KBM-7 (cell line): ENCODE measurements around the gene ATP6AP2.
"Not testable (repeated sequence)": the region's sequence is repeated elsewhere in the genome, so short reads cannot be mapped to it uniquely, and the experiment has no call there.

Experiments
- DNase-seq: peaks from one replicate; pipeline ENCODE4 v3.0.0-alpha.2; 2015
- in situ Hi-C: fragments of 300-500 bp; cut with MboI; formaldehyde crosslinking; loops from 2 replicates; pipeline ENCODE4 v1.14.3; 2020; ENCODE audit warnings: low sequenced_read_pairs, low pct_unique_long_range_greater_than_20kb, mixed read lengths

The ATP6AP2 gene

DNA sequence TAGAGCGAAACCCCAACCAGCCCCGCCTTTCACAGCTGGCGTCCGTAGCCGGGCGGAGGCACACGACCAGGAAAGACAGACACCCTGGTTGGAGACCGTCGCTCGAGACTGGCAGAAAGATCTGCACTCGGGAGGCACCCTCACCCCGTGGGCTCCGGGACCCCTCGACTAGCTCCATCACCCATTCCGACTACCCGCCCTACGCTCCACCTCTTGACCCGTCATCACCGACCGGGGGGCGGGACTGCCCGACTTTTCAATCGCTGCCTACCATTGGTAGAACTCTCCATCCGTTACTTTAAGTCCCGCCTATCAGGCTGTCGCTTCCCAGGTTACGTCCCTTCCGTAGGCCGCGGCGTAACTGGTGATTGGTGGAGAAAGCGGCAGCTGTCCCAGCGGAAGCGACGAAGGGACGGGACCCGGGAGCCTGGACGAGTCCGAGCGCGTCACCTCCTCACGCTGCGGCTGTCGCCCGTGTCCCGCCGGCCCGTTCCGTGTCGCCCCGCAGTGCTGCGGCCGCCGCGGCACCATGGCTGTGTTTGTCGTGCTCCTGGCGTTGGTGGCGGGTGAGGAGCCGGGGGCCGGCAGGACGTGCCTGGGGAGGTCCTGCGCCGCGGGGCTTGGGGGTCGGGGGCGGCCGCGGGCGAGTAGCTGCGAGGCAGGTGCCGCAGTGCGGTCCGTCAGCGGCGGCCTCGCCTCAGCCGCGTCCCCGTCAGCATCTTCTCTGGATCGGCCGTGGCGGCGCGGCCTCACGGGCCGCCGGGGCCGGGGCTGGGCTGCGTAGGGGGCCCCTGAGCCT, at the start of gene ATP6AP2:
Gene ATP6AP2 (plus strand): TSS at position 434 of the 799 bp plus-strand sequence. CDS start 96 bp downstream, at position 530.
- in situ Hi-C loops: no loop called here
- peak; percentile 98 for DNase-seq

- DNase-seq: no peak
- in situ Hi-C loops: no loop called here
Observed at GRCh38 chrX:40531056-40531826, 49.5 kb upstream of the ATP6AP2 start.

- DNase-seq: no peak
- in situ Hi-C loops: no loop called here
Observed at GRCh38 chrX:40537310-40537709, 43.5 kb upstream of the ATP6AP2 start.

- in situ Hi-C loops: no loop called here
- no peak for DNase-seq
Observed at GRCh38 chrX:40538406-40538805, 42.4 kb upstream of the ATP6AP2 start.

- DNase-seq: peak; percentile 94
Observed at GRCh38 chrX:40539214-40540142, 41.3 kb upstream of the ATP6AP2 start.

GRCh38 chrX:40542208-40542607, 38.6 kb upstream of the ATP6AP2 start:
- in situ Hi-C loops: no loop called here
- DNase-seq: no peak

More at GRCh38 chrX:40539214-40540142, 41.3 kb upstream of the ATP6AP2 start:
- in situ Hi-C loops: no loop called here

GRCh38 chrX:40542972-40543371, 37.8 kb upstream of the ATP6AP2 start:
- in situ Hi-C loops: no loop called here
- DNase-seq: no peak

DNA sequence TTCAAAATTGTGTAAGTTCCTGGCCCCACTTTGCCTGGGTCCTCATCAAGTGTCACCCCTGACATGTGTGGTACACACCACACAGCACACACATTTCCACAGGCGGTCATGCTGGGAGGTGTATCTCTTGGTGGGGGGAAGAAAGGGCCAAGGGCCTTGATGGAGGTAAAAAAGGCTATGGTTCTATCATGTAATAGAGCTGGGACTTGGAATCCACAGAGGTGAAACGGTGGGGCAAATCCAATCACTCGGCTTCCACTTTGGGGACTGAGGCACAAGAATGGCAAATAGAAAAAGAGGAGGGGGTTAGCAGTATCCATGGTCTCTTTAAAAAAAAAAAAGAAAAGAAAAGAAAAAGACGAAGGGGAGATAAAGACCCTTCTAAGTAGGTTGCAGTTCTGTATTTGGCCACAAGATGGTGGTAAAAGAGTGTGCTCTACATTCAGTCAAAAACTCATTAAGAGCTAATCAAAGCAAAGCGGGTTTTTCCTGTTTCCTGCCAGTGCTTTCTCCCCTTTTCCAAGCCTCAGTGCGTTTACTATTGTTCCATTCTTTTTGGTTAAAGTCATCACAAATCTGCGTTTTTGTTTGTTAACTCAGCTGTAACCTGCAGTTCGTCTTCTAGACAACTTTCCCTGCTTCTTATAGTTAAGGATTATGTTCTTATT, 37.0 kb upstream of the ATP6AP2 start:
- peak; percentile 75 for DNase-seq
- in situ Hi-C loops: no loop called here

DNA sequence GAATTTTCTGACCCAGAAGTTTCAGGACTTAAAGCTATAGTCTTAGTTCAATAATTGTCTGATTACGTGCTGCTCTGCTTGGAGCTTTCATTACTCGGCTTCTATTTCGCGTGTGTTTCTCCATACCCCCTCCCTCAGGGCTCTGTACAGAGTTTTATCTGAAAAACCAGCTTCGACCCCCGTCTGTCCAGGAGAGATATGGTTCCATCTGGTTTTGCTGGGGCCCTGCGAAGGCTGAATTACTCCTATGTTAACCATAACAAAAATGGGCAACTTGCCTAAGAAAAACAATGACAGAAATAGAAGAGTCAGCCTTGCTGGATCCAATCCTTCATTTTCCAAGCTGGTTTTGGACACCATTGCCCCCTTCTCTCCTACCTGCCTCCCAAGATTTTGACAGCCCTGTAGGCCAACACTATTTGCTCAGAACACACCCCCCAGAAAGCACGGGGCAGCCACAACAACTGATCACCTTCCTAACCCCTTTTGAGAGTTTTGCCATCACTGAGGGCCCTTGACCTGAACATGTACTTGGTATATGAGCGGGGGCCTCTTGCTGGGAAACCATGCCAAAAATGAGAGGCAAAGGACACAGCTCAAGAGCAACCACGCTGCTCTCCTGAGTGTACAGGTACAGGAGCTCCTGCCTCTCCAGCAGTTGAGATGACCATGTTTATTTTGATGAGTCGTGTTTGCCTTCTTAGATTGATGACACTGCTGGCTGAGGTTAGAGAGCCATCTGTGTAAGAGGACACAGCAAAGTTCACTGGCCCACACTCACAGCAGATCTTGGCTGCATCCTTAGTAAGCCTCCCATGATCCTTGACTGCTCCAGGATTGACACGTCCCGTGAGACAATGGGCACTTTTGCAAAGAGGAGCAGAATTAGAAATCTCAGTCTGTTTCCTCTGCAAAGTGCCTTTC, 36.2 kb upstream of the ATP6AP2 start:
- in situ Hi-C loops: no loop called here
- DNase-seq: no peak

DNA sequence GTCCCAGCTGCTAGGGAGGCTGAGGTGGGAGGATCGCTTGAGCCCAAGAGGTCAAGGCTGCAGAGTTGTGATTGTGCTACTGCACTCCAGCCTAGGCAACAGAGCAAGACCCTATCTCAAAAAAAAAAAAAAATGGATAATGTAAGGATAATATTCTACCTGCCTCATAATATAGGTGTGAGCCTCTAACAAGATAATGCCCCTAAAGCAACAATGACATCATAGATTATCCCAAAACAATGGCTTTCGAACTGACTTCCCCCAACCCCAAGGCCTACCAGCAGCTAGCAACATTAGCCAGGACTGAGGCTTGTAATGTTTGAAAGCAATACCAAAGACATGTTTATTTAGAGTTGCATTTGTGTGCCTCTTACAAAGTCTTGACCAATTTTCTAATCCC, 33.9 kb upstream of the ATP6AP2 start:
- in situ Hi-C loops: no loop called here
- no peak for DNase-seq

DNA sequence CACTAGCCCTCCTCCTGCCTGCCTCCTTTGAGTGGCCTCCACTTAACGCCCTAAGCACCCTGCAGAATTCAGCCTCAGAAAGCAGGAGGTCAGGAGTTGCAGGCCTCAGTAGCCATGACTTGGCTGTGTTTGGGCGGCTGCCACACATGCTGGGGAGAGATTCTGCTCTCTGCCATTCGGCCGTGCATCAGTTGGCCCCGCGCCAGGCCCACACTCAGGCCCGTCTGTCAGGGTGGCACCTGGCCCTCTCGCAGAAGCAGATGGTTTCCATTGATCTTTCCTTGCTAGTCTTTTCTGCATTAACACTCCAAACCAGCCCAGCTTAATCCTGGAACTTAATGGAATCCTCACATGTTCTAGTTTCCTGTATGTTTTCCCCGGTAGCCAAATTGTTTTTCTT, 30.7 kb upstream of the ATP6AP2 start:
- no peak for DNase-seq
- in situ Hi-C loops: no loop called here

GRCh38 chrX:40552768-40553167, 28.0 kb upstream of the ATP6AP2 start:
- peak; percentile 30 for DNase-seq
- in situ Hi-C loops: no loop called here

DNA sequence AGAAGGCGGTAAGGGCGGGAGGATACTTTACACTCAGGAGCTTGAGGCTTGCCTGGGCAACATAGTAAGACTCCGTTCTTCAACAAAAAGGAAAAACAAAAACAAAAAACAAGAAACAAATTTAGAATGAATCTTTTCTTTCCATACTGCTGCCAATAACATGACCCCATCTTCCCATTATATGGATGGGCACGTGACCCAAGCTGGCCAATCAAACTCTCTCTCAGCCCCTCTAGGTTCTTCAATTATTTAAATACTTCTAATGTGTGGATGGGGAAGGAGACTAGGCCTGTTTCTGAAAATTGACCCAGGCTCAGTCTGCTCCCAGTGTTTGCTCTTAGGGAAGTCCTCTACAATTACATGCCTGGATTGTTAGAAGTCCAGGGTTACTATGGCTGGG, 22.2 kb upstream of the ATP6AP2 start:
- no peak for DNase-seq

DNA sequence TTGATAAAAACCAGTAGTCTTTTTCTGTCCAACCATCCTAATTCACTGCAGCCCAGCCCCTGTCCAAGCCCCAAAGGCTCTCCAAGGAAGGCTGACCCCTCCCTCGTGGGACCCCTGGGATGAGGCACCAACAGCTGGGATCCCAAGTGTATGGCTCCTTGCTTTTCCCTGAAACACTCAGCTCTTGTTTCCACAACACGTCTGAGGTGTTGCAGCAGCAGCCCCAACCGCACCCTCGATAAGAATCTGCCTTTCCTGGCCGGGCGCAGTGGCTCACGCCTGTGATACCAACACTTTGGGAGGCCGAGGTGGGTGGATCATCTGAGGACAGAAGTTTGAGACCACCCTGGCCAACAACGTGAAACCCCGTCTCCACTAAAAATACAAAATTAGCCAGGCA, 17.0 kb upstream of the ATP6AP2 start:
- in situ Hi-C loops: no loop called here

More for the DNA sequence above, 22.2 kb upstream of the ATP6AP2 start:
- in situ Hi-C loops: no loop called here

GRCh38 chrX:40564447-40564846, 16.3 kb upstream of the ATP6AP2 start:
- DNase-seq: no peak
- in situ Hi-C loops: no loop called here

More for the DNA sequence above, 17.0 kb upstream of the ATP6AP2 start:
- no peak for DNase-seq

- in situ Hi-C loops: no loop called here
- peak; percentile 92 for DNase-seq
Observed at GRCh38 chrX:40570346-40571093, 10.2 kb upstream of the ATP6AP2 start.

DNA sequence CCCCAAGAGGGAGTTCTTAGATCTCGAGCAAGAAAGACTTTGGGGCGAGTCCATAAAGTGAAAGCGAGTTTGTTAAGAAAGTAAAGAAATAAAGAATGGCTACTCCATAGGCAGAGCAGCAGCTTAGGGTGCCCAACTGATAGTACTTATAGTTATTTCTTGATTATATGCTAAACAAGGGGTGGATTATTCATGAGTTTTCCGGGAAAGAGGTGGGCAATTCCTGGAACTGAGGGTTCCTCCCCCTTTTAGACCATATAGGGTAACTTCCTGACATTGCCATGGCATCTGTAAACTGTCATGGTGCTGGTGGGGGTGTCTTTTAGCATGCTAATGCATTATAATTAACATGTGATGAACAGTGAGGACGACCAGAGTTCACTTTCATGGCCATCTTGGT, 9.6 kb upstream of the ATP6AP2 start:
- in situ Hi-C loops, DNase-seq: not testable (repeated sequence)
